HG03558 (cell line): ENCODE results near the gene SOCS4.
"Not testable (repeated sequence)": the region's sequence is repeated elsewhere in the genome, so short reads cannot be mapped to it uniquely, and the experiment has no call there.

ENCODE experiments used
- ATAC-seq: cut with Tn5 transposase; IDR thresholded peaks from one replicate; pipeline ENCODE4 v1.9.1; 2021; ENCODE audit warnings: moderate number of reproducible peaks; ENCODE audit not compliant: unreplicated experiment; ENCODE audit errors: extremely low read depth

SOCS4 gene

GRCh38 chr14:55051423-55052268, 24.6 kb downstream of the SOCS4 start, which contains the start of gene MAPK1IP1L:
TSS of gene MAPK1IP1L (plus strand) at chr14:55051647. CDS start at chr14:55061684, 10,037 bp downstream.
- ATAC-seq = peak; percentile 79

DNA sequence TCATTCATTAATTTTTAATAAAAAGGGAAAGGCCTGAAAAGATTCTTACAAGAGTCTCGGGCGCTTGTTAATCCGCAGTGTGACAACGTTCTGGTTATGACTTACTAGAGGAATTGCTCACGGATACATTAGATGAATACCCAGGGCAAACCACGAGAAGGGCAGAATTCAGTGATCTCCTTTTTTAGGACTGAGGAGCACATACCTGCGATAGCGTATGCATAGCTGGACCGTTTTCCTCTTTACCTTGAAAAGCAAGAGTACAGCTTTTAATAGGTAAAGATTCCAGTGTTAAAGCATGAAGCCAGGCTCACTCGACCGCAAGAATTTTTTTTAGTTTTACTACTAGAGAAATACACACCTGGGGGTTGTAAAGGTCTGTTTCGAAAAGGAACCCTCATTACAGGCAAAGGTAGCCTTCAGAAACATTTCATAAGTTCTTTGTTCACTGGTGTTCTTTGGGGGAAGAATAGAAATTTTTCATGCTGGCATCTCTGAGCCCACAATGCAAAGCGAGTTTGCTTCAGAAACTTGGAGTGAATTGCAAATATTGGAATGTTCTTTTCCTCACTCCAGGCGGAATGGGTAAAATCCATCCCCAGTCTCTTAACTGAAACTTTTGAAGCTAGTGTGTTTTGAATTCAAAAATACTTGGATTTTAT, 25.4 kb downstream of the SOCS4 start:
- ATAC-seq = no peak

DNA sequence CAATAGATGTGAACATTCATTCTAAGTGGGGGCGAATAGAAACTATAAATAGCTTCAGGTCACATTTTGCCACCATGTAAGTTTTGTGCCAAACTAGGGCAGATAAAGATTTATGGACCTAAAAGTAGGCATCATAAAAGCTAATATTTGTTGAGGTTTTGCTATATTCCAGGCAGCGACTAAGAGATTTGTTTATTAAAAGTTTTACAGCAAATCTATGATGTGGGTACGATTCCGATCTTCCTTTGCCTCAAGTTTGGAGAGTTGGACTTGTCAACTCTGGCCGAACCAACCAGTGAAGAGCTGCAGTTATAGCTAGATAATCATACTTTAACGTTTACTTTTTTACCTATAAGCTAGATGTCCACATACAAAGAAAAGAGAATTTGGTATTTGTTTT, 26.0 kb downstream of the SOCS4 start:
- ATAC-seq = no peak

DNA sequence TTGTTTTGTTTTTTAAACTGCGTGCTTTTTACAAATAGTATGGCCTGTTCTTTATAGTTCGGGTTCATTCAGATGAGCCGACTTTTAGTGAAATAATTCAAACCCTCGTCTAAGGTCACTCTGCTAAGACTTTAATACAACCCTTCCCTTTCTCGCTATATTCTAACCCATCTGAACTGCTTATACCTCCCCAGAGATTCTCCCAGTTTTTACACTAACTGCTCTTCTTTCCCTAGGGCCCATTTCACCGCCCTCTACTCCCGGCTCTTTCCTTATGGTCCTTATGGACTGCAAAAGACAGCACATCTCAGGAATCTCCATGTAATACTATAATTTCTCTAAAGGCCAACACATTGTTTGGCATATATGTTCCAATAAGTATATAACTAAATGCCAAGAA, 26.5 kb downstream of the SOCS4 start:
- ATAC-seq = no peak

- no peak for ATAC-seq
These were observed 27.1 kb downstream of the SOCS4 start for GRCh38 chr14:55054098-55054497.

DNA sequence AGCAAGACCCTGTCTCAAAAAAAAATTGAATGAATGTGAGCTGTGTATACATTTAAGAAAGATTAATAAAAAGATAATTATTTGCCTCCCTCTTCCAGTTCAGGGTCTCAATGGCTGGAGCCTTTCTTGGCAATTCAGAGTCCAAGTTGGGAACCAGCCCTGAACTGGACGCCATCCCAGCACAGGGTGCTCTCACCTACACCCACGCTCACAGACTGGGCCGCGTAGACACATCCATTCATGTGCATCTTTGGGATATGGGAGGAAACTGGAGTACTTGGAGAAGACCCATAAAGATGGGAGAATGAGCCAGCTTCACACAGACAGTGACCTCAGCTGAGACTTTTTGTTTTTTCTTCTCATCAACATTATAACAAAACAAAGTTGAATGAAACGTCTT, 30.9 kb downstream of the SOCS4 start:
- ATAC-seq = no peak

DNA sequence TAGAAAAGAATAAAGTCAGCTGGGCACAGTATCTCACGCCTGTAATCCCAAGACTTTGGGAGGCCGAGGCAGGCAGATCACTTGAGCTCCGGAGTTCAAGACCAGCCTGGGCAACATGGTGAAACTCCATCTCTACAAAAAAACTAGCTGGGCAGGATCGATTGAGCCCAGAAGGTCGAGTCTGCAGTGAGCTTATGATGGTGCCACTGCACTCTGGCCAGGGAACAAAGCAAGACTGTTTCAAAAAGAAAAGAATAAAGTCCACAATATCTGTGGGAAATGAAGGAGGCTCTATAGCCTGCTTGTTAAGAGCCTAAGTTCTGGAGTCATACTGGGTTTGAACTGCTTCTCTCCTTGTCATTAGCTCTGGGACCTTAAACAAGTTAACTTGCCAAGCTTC, 32.3 kb downstream of the SOCS4 start:
- ATAC-seq = no peak

DNA sequence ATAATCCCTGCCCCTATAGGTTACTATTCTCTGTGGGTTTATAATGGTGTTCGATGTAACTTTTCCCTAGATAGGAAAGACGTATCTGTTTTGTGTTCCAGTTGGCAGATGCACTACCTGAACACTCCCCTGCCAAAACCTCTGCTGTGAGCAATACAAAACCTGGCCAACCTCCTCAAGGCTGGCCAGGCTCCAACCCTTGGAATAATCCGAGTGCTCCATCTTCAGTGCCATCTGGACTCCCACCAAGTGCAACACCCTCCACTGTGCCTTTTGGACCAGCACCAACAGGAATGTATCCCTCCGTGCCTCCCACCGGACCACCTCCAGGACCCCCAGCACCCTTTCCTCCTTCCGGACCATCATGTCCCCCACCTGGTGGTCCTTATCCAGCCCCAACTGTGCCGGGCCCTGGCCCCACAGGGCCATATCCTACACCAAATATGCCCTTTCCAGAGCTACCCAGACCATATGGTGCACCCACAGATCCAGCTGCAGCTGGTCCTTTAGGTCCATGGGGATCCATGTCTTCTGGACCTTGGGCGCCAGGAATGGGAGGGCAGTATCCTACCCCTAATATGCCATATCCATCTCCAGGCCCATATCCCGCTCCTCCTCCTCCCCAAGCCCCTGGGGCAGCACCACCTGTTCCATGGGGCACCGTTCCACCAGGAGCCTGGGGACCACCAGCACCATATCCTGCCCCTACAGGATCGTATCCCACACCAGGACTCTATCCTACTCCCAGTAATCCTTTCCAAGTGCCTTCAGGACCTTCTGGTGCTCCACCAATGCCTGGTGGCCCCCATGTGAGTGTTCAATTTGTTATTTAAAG, 35.7 kb downstream of the SOCS4 start:
- no peak for ATAC-seq

DNA sequence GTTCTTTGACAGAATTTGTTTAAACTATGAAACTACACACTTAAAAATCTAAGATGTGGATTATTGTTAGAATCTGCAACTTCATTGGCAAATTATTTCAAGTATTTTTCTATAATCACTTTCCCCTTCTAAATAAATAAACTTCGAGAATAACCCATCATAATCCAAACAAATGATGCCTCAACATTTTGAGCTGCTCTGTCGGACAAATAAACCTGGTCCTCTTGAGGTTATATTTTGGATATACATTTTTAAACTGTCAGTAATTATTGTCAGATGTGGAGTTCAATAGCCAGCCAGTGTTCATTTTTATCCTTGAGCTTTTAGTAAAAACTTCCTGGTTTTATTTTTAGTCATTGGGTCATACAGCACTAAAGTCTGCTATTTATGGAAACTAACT, 37.9 kb downstream of the SOCS4 start:
- ATAC-seq = not testable (repeated sequence)

DNA sequence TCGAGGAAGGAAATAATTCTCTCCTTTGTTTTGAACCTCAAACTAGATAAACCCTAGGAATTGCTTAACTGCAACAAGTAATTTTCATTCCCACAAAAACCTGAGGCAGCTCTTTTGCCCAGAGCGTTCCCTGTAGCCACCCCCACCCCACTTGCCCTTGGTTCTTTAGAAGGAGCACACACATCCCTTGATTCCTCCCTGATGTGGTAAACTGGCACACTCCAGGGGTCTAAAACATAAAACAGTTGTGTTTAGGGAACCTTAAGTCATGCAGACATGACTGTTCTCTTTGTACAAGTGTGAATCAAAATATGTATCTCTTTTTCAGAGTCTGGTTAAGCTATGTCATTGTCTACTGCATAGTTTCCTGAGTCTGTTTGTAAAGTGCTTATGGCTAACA, 38.4 kb downstream of the SOCS4 start:
- no peak for ATAC-seq

GRCh38 chr14:55066223-55066622, 39.2 kb downstream of the SOCS4 start:
- no peak for ATAC-seq

- ATAC-seq = no peak
These were observed 44.0 kb downstream of the SOCS4 start for GRCh38 chr14:55070981-55071411.

DNA sequence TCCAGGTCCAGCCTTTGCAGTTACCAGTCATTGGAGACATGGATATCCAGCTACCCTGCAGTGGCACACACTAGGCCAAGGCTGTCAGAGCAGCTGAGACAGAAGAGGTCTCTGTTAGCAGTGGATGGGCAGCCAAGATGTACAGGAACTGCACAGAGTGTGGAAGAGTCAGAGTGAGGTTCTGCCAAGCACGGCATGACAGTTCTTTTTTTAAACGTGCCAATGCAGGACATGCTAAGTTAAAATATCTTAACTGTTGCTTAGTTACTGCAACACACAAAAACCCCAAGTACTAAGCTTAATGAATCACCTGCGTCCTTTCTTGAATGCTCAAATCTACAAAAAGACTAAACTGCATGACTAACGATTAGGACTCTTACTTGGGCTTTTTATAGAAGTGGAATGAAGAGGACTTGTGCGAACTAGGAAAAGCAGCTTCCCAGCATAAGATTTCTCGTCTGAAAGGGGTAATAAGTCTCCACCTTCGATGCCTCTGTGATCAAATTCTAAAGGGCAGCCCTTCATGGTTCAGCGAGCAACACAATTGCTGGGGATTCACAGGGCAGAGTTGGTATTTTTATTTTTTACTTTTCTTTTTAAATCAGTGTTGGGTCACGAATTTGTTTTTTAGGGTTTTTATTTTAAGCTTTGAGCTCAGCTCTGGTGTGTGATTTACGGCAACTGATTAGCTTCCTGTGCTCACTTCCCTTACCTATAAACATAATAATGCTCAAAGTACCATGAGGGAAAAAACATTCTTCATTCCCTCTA, 45.0 kb downstream of the SOCS4 start:
- no peak for ATAC-seq

DNA sequence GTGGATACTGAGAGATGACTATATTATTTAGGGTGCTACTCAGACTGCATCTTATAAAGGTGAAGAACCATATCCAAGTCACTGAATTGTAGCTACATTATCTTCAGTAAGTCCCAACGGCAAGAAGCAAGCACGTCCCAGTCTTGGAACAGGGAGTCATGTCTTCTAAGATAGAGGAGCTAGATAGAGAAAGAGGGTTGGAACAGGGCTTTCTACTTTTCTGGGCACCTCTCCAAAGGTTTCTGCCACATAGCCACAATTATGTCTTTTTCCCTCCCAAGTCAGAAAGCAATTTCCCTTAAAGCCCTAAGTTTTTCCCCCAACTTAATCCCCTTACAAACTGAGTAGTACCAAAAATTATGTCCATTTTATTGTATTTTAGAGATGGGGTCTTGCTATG, 46.8 kb downstream of the SOCS4 start:
- no peak for ATAC-seq

GRCh38 chr14:55074662-55075061, 47.6 kb downstream of the SOCS4 start:
- no peak for ATAC-seq

GRCh38 chr14:55075628-55076175, 48.7 kb downstream of the SOCS4 start:
- ATAC-seq = no peak

- ATAC-seq = no peak
These were observed 50.4 kb downstream of the SOCS4 start for GRCh38 chr14:55077170-55078151.

GRCh38 chr14:55079961-55080360, 52.9 kb downstream of the SOCS4 start:
- ATAC-seq = not testable (repeated sequence)
